Fibroblast of skin of abdomen (primary cell): ENCODE data around the gene DGUOK.

Experiments
- DNase-seq: peaks from one replicate; pipeline ENCODE4 v3.0.0-alpha.2; 2013

The DGUOK gene

DNA sequence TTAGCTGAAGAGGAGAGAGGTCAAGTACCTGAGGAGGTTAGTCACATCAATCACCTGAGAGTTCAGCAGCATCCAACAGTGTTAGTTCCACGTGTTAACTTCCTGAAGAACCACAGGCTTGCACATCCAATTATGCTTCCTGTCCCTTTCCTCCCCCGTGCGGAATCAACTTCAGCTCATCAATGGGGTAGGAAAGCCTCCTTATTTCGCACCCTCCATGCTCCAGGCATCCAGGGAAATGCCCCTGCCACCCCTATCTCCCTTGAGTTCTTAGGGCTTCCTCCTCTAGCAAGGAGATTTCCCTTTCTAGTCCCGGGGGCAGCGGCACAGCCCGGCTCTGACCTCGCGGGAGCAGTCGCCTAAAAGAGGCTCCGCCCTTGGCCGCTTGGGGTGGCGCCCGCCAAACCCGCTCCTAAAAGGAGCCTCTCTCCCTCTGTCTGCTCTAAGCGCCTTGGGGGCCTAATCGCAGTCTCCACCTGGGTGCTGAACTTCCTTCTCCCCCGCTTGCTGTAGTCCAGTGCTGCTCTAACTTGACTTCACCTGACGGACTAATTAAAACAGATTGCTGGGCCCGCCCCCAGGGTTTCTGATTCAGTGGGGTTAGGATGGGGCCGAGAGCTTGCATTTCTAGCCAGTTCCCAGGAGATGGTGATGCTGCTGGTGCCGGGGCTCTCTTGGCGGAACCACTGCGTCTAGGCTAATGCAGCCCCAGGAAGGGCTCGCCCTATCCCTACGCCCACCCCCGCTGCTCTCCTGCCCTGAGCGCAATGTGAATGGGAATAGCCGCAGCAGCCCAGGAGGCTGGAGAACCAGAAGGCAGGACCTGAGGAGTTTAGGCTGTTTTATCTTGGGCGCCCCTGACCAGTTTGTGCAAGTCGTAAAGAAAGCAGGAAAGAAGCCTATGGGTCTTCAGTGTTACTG lies 54.7 kb downstream of the DGUOK start:
- no peak for DNase-seq

DNA sequence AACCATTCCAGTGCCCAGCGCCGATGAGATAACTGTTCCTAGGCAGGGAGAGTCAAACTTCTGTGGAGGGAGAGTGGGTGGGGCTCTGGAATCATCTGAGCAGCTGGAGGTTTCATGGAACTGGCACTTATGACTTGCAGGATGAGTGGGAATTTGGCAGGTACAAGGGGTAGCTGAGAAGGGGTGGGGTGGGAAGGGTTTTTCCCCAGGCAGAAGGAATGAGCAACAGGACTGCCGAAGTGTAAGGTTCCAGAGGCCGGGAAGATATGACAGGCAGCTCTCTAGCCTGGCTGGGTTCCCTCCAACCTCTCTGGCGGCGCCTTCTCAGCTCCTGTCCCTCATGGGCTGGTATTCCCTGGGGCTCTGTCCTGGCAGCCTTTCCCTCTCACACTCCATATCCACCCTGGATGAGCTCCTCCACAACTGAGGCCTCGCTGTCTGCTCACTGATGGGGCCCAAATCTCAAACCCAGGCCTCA lies 55.5 kb downstream of the DGUOK start:
- DNase-seq = no peak

DNA sequence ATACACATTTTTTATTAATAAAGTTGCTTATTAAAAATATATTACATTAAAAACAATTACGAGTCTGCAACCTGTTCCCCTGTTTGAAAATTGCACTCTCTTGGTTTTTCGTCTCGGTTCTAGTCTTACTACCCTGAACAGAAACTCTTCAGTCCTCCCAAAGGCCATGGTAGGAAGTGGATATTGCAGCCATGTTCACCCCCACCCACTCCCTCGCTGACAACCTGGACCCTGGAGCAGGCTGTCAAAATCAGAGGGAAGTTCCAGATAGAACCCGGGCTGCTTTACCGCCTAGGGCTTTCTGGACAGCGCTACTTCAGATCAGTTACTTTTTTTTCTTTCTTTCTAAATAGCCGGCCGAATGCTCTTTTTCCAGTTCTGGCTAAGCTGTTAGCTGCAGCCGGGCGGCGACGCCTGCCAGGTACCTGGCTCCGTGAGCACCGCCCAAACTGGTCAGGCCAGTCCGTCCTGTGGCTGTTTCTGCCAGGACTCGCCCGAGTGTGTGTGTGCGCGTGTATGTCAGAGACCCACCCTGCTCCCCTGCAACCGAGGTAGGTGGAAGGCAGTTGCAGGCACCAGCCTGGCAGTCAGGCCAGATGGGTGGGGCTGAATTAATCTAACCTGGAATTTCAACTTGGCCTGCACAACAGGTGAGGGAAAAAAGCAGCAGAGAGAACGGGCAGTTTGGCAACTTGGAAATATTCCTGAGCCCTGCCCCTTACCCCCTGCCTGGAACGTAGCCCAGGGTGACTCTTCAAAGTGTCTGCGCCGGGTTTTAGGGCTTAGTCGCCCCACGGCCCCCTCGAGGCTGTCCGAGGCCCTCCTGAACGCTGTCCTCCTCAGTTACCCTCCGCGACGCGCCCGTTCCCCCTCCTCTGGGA lies 56.9 kb downstream of the DGUOK start:
- no peak for DNase-seq

DNA sequence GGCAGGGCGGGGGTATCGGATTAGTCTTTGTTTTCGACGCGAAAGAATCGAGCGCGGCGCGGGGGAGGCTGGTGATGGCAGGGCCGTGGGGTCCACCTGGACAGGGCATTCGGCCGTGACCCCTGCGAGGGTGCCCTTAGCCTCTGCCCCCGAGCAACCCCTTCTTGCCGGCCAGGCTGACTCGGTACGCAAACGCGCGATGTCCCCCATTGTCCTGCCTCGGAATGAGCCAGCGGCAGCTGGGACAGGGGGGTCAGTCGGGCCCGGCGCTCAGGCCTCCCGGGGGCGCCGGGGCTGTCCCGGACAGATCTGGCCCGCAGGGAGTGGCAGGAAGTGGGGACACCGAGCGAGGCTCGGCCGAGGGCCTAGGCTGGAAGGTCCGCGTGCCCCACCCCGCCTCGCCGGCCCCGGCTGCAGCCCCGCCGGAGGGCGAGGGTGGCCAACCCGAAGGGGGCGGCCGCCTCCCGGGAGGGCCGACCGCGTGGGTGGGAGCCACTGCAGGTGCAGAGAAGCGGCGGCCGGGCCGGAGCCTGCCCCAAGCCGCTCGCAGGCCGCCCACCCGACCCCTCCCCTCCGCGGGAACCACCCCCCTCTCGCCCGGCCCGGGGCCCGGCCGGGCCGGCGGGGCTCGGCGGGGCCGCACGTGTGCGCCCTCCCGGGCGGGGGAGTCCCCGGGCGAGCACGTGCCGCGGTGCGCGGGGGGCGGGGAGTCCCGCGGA lies 57.7 kb downstream of the DGUOK start, which contains the start of gene TET3:
Gene TET3 (plus strand): TSS at position 708 of the 719 bp plus-strand sequence. CDS start 1,494 bp downstream, outside the sequence.
- no peak for DNase-seq

DNA sequence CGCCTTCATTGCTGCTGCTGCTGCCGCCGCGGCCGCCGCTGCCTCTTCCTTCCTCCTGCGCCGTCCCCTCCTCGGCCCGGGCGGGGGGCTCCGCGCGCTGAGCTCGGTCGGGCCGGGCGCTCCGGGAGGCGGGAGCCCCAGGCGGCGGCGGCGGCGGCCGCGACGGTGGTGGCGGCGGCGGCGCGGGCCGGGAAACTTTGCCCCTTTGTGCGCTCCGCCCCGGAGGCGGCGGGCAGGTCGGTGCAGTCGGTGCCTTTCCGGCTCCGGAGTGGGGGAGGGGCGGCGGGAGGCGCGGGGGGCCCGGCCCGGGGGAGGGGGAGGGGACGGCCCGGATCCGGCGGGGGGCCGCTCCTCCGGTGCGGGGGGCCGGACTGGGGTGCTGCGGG lies 58.2 kb downstream of the DGUOK start:
- no peak for DNase-seq

DNA sequence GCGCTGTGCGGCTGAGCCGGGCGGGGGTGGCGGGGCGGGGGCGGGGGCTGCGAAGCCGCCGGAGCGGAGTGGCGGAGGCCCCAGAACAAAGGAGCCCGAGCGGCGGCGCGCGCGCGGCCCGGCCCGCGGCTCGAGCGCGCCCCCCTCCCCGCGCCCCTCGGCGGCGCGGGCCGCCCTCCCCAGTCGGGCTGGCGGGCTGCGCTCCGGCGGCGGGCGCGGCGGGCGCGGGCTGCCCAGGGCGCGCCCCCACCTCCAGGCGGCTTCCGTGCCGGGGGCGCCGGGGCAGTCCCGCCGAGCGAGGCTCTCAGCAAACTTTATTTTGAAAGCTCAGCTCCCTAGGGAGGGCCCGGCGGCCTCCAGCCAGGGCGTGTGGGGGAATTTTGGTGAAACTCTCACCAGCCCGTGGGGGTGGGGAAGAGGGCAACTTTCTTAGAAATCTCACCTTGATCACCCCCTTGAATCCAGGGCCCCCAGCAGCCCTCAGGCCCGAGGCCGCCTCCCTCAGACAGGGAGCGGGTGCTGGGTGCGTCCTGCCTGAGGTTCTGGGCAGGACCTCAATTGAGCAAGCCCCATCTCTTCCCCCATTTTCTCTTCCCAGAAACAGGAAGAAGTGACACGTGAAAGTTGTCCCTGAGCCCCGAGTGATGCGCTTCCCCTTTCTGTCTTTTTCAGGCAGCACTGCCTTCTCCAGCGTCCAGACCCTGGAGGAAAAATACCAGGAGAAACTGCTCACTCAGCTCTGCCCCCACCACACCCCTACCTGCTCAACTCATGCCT lies 58.8 kb downstream of the DGUOK start:
- no peak for DNase-seq

DNA sequence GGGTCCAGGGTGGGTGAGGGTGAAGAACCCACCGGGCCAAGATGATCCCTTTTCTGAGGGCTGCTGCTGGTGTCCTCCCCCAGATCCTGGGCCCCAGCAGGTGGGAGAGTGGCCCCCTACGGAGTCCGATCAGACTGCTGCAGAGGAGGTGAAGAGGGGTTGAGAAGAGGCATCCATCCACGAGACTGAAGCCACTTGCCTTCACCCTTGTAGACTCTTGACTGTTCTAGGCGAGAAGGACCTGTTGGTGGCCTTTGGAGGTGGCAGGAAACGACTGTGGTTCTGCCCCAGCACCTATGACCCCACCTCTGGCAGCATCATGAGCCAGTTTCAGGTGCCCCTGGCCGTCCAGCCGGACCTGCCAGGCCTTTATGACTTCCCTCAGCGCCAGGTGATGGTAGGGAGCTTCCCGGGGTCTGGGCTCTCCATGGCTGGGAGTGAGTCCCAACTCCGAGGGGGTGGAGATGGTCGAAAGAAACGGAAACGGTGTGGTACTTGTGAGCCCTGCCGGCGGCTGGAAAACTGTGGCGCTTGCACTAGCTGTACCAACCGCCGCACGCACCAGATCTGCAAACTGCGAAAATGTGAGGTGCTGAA lies 59.5 kb downstream of the DGUOK start:
- DNase-seq = no peak

DNA sequence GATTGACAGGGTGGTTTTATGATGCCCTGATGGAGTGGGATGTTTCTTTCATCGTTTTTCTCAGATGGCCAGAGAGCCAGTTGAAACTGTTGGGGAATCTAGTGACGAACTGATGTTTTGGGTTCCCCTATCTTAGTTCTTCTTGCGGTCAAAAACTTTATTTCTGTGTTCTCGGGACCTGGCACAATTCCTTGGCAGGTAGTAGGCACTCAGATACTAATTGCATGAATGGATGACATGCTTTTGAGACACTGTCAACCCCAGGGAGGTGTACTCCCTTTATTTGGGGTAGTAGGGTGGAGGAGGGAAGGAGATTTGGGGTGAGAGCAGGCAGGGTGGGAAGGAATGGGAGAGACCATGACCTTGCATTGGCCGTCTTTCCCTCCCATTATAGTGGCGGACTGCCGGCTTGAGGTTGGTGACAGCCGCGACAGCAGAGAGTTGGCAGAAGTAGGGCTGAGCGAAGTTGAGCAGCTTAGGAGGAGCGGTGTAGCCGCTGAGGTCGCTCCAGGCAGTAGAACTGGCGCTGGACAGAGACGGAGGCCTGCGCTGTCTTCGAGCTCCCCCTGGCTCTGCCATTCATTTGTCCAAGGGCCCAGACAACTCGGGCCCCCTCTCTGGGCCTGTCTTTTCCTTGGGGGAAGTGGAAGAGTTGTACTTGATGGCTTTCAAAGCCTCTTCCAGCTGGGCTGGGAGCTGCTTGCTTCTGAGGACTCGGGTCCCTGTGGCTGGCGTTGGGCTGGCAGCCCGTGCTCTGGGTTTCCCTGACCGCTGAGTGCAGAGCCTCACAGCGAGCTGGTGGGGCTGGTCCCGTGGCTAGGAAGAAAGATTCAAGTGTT lies 60.6 kb downstream of the DGUOK start:
- peak; percentile 42 for DNase-seq

DNA sequence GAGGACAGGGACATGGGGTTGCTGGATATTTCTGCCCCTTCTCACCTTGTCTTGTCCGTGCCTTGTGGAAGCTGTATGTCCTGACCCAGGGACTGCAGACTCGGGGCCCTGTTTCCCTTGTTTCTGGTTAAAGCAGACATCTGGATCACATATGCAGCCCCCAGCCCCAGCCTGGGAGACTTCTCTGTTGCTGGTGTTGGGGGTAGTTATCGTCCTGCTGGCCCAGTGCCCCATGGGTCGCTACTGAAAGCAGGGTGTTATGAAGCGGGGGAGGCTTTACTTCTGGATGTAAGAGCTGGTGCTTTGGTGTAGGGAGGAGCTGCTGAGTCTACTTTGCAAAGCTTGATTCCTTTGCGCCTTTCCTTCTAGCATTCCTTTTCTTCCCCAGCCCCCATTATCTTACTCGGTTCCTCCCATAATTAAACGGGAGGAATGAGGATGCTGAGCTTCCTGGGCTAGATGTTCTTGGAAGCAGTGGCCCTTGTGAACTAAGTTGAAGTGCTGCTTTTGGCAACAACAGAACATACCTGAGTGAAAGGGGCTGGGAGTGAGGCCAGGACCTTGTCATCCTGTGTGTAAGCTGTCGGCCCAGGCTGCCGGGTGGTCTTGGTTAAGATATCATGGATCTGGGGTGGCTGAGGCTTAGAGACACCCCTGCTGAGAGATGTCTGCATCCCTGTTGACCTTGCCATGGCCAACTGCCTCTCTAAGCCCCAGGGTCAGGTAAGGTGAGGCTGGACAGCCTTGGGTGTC lies 61.4 kb downstream of the DGUOK start:
- DNase-seq = no peak

DNA sequence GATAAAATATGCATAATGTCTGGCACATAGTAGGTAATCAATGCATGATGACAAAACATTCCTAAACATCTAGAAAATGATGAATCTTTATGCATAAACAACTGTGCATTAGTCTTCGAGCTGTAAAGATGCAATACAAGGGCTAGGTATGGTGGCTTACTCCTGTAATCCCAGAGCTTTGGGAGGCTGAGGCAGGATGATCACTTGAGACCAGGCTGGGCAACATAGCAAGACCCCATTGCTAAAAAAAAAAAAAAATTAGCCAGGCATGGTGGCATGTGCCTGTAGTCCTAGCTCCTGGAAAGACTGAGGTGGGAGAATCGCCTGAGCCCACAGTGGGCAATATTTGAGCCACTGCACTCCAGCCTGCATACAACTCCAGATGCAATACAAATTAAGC lies 63.3 kb downstream of the DGUOK start:
- no peak for DNase-seq

DNA sequence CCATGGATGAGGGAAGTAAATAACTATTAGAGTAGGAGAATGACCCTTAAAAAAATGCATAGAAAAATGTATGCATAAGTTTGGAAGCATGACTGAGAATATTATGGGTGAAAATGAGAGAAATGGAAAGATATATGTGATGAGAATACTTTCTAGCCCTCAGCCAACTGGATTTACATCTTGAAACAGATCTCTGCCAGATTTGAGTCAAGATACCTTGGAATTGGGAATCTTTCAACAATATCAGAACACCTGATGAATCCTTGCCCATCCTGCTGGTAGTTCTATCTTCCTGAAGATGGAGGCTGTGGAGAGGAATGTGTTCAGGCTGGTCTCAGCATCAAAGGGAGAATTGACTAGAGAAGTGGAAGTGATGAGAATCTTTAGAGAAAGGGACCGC lies 63.9 kb downstream of the DGUOK start:
- DNase-seq = no peak

DNA sequence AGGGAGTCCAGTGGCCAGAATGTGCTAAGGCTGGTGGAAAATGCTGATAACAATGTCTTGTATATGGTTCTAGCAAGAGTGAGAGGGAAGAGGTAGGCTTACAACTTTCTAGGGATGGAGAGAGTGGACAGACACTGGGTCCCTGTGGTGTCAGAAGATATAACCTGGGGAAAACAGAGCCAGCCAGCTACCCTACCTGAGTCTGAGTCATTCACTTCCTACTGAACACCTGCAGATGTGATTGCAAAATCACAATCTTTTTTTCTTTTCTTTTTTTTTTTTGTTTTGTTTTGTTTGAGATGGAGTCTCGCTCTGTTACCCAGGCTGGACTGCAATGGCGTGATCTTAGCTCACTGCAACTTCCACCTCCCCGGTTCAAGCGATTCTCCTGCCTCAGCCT lies 65.4 kb downstream of the DGUOK start:
- DNase-seq = no peak

DNA sequence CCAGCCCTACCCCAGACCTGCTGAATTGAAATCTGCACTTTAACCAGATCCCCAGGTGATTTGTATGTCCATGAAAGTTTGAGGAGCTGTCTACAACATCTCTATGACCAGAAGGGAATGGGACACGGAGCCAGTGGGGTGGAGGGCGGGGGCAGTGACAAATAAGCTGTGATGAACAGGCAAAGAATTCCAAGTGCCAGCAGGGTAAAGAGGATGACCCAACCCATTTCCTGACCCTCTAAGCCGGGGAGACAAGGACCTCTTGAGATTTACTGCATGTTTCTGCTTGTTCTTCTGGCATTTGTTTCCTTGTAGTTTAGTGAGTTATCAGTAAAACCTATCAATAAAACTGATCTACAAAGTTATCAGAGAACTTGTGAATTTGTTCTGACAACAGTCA lies 66.7 kb downstream of the DGUOK start:
- no peak for DNase-seq

DNA sequence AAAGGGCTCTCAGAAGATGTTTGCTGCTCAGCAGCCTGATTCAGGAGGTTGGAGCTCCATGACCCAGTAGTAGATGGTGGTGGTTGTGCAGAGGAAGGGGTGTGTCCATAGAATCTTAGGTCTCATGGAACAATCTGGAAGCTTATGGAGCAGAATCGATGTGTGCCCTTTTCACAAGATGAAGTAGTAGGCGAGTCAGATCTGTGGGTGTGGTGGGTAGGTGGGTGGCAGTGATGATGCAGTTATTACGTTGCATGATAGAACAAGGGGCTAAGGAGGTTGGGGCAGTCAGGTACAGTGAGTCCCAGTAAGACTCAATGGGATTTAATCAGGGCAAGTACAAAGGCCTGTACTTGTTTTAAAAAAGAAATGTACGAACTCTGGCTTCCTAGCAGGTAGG lies 67.1 kb downstream of the DGUOK start:
- no peak for DNase-seq

DNA sequence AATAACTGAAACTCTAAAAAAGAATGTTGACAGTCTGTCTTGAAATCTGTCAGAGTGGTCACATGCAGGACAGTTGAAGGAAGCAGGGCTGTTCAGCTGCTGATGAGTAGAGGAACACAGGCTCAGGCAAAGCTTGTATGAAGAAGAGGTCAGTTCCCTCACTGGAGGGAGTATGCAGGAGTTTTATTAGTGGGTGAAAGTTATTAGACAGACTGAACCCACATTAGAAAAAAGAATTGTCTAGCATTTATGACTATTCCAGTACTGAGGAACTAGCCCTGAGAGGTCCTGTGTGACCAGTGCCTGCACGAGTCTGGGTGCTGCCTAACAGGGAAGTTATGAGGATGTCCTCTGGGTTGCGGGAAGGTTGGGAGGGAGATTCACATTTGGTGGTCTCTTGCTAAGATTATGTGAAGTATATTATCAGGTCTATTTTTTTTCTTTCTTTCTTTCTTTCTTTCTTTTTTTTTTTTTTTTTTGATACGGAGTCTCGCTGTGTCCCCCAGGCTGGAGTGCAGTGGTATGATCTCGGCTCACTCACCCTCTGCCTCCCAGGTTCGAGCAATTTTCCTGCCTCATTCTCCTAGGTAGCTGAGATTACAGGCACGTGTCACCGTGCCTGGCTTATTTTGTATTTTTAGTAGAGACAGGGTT lies 67.6 kb downstream of the DGUOK start:
- no peak for DNase-seq

DNA sequence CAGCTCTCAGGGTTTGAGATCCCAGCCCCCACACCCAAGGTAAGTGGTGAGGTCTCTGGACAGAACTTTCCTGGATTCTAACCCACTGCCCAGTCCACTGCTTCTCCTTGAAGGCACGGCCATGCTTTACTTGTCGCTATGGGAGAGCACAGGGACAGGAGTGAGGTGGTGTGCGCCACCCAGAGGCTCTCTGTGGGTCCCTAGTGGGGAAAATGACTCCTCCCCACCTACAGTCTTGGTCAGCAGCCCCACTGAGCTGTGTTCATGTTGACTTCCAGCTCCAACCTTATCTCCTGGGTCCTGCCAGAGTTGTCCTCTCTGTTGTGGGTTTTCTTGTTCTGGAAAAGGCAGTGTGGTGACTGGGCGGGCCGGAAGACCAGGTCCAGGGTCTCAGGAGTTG lies 69.1 kb downstream of the DGUOK start:
- no peak for DNase-seq

DNA sequence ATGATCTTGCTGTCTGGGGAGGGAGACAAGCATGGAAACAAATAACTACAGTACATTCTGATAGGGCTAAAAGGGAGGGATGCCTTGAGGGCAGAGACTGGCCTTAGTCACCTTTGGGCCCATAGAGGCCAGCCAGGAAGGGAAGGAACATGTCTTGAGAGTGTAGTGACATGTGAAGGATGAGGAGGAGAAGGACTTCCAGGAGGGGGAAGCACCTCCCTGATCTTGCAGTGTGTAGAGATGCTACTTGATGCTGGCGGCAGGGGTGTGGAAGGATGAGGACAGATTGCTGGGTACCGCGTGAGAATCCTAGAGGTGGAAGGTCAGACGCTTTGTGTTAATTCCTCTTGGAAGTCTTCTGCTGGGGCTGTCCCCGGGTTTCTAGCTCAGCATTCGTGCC lies 71.1 kb downstream of the DGUOK start:
- DNase-seq = no peak

DNA sequence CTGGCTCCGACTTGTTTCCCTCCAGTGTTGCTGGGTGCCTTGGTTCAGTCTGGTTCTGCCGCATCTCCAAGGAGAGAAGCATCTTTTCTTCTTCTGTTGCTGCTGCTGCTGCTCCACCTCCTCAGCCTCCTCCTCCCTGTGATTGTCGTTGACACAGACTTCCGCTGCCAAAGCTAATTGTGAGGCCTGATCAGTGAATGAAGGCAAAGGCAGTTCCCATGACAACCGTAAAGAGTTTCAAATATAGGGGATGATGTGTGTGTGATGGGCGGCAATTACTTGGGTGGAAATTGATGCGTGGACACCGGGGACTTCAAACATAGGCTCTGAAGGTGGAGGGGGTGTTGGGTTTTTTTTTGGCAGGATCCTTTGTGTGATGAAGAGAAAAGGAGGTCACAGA lies 71.8 kb downstream of the DGUOK start:
- no peak for DNase-seq

DNA sequence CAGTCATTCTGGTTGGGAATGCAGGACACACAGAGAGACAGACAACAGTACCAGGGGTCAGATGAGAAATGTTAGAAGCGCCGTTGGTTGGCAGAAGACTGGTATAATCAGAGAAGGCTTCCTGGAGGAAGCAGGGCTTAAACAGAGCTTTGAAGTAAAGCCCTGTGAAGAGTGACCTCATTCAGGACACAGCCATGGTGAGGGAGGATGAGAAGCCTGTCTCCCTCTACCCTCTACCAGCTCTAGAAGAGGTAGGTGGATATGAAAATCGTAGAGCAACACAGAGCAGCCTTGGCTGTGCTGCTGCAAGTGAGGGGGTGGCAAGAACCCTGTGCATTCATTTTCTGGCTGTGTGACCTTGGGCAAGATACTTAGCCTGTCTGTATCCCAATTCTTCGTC lies 72.3 kb downstream of the DGUOK start:
- DNase-seq = no peak
